ENCODE measurements around the gene NIPAL3. TPM values are rescaled to one million over a fixed set of nuclear protein-coding genes. Genes with fewer than 3 reads are reported as not detected.

The NIPAL3 gene
- total RNA-seq, 6 donors from 2014 or later, result 28.2 to 71.0 (median 46.6) TPM

GRCh38 chr1:24465638-24466037 lies 50.0 kb downstream of the NIPAL3 start:
- TF ChIP-seq POLR2A (IDR thresholded peaks at IDR 0.05) (no peak), POLR2AphosphoS5 (IDR thresholded peaks at IDR 0.05) (no peak), CTCF (IDR thresholded peaks at IDR 0.05) (no peak), EP300 (IDR thresholded peaks at IDR 0.05) (no peak)
- Histone ChIP-seq H3K27me3 (no peaks in the 10 kb centered on the region), H3K4me3 (no peak overlapping the region), H3K36me3 (peaks cover 0 to 61% (median 21%) of the 10 kb centered on the region in 4 donors), H3K9me3 (no peaks in the 10 kb centered on the region), H3K27ac (no peak overlapping the region), H3K4me1 (peaks cover 0 to 12% (median 0%) of the 10 kb centered on the region in 4 donors)
- no peak for DNase-seq
- ATAC-seq (ENCODE audit: low FRiP score in 2 of 2), result no peak
- WGBS, 2 donors, result 78 to 79% methylated on average over 2 of the region's 2 CpGs

- 90 to 92% methylated on average over 11 of the region's 11 CpGs for WGBS, 2 donors
- H3K4me1 ChIP-seq, result peaks cover 0 to 12% (median 0%) of the 10 kb centered on the region in 4 donors
- no peak for ATAC-seq (ENCODE audit: low FRiP score in 2 of 2)
- DNase-seq, result no peak
- peaks cover 0 to 34% (median 13%) of the 10 kb centered on the region in 4 donors for H3K36me3 ChIP-seq
- TF ChIP-seq POLR2A (IDR thresholded peaks at IDR 0.05), result no peak
- no peak for TF ChIP-seq EP300 (IDR thresholded peaks at IDR 0.05)
- TF ChIP-seq CTCF (IDR thresholded peaks at IDR 0.05), result no peak
- no peak for TF ChIP-seq POLR2AphosphoS5 (IDR thresholded peaks at IDR 0.05)
- H3K27me3 ChIP-seq, result no peaks in the 10 kb centered on the region
- H3K27ac ChIP-seq, result no peak overlapping the region
- no peaks in the 10 kb centered on the region for H3K9me3 ChIP-seq
- H3K4me3 ChIP-seq, result no peak overlapping the region
These were observed 53.2 kb downstream of the NIPAL3 start for GRCh38 chr1:24468685-24469316.

- H3K27ac ChIP-seq, result no peak overlapping the region
- no peak for TF ChIP-seq CTCF (IDR thresholded peaks at IDR 0.05)
- TF ChIP-seq POLR2A (IDR thresholded peaks at IDR 0.05), result no peak
- TF ChIP-seq EP300 (IDR thresholded peaks at IDR 0.05), result no peak
- TF ChIP-seq POLR2AphosphoS5 (IDR thresholded peaks at IDR 0.05), result no peak
- ATAC-seq (ENCODE audit: low FRiP score in 2 of 2) (no peak), DNase-seq (no peak)
- peaks cover 0 to 12% (median 0%) of the 10 kb centered on the region in 4 donors for H3K4me1 ChIP-seq
- H3K27me3 ChIP-seq, result no peaks in the 10 kb centered on the region
- no peak overlapping the region for H3K4me3 ChIP-seq
- H3K36me3 ChIP-seq, result peaks cover 0 to 21% (median 10%) of the 10 kb centered on the region in 4 donors
- H3K9me3 ChIP-seq, result no peaks in the 10 kb centered on the region
- WGBS, 2 donors, result 85 to 88% methylated on average over 2 of the region's 2 CpGs
These were observed 55.0 kb downstream of the NIPAL3 start for GRCh38 chr1:24470592-24470991.

- WGBS, 2 donors, result 76 to 85% methylated on average over 11 of the region's 11 CpGs
- no peak for ATAC-seq (ENCODE audit: low FRiP score in 2 of 2)
- Histone ChIP-seq H3K27ac (no peak overlapping the region), H3K4me3 (no peak overlapping the region), H3K4me1 (no peaks in the 10 kb centered on the region), H3K36me3 (peaks cover 0 to 11% (median 3%) of the 10 kb centered on the region in 4 donors), H3K27me3 (no peaks in the 10 kb centered on the region), H3K9me3 (no peaks in the 10 kb centered on the region)
- TF ChIP-seq POLR2A (IDR thresholded peaks at IDR 0.05) (no peak), CTCF (IDR thresholded peaks at IDR 0.05) (no peak)
- no peak for DNase-seq
These were observed 57.1 kb downstream of the NIPAL3 start for GRCh38 chr1:24472527-24473251.
